H1 (cell line): Measurements from ENCODE around the gene DNAJC11. TPM values are rescaled to one million over a fixed set of nuclear protein-coding genes. Genes with fewer than 3 reads are reported as not detected.

Source experiments
- ASH2L ChIP-seq: fragments of 200-600, 300-600 bp; sonication (generic); IDR thresholded peaks from one replicate; pipeline ENCODE4 v1.7.1; 2017; ENCODE audit warnings: low read length
- ATF3 ChIP-seq: IDR thresholded peaks from 2 replicates; pipeline ENCODE4 v1.6.1; 2011; ENCODE audit warnings: low read depth, mild to moderate bottlenecking, low read length; ENCODE audit not compliant: insufficient read depth
- BRCA1 ChIP-seq: IDR thresholded peaks from 2 replicates; pipeline ENCODE4 v1.6.1; 2012; ENCODE audit warnings: low read depth, low read length, improper control_type of control experiment
- E2F6 ChIP-seq: IDR thresholded peaks from 2 replicates; pipeline ENCODE4 v1.6.1; 2012; ENCODE audit warnings: inconsistent platforms
- EP300 ChIP-seq, 2 experiments: IDR thresholded peaks; 1 replicate in 1 of 2; 2 replicates in 1 of 2; pipeline ENCODE4 v1.6.1; 2011 to 2012; ENCODE audit warnings: low read depth in 2 of 2, low read length in 2 of 2, mild to moderate bottlenecking in 2 of 2, borderline replicate concordance in 1 of 2, inconsistent platforms in 1 of 2, moderate library complexity in 1 of 2
- EZH2 ChIP-seq: fragments of 200-600 bp; sonication (generic); IDR thresholded peaks from 2 replicates; pipeline ENCODE4 v1.7.1; 2012; ENCODE audit warnings: low read depth, mild to moderate bottlenecking, moderate library complexity, low read length, inconsistent platforms; ENCODE audit not compliant: severe bottlenecking
- FOSL1 ChIP-seq: IDR thresholded peaks from 2 replicates; pipeline ENCODE4 v1.6.1; 2011; ENCODE audit warnings: mild to moderate bottlenecking, low read depth, low read length, moderate library complexity; ENCODE audit not compliant: insufficient read depth
- KDM1A ChIP-seq: fragments of 200-600, 300-600 bp; sonication (generic); IDR thresholded peaks from 2 replicates; pipeline ENCODE4 v1.7.1; 2016; ENCODE audit warnings: mild to moderate bottlenecking, low read length, borderline replicate concordance
- NRF1 ChIP-seq: IDR thresholded peaks from 2 replicates; pipeline ENCODE4 v1.6.1; 2011; ENCODE audit warnings: mild to moderate bottlenecking, low read depth, low read length, improper control_type of control experiment
- POLR2A ChIP-seq, 2 experiments: IDR thresholded peaks; 1 replicate in 1 of 2; 2 replicates in 1 of 2; pipeline ENCODE4 v1.6.1; 2011; ENCODE audit warnings: low read depth in 2 of 2, low read length in 2 of 2, mild to moderate bottlenecking in 2 of 2; ENCODE audit errors: control extremely low read depth in 1 of 2
- RNF2 ChIP-seq: fragments of 200-900, 300-1000 bp; sonication (generic); IDR thresholded peaks from 2 replicates; pipeline ENCODE4 v1.7.1; 2016; ENCODE audit warnings: borderline replicate concordance, low read depth, mild to moderate bottlenecking, antibody characterized with exemption, low read length; ENCODE audit not compliant: poor library complexity, severe bottlenecking; ENCODE audit errors: missing control alignments
- SAP30 ChIP-seq: fragments of 300-600 bp; sonication (generic); IDR thresholded peaks from 2 replicates; pipeline ENCODE4 v1.7.1; 2012; ENCODE audit warnings: low read length, moderate library complexity, mild to moderate bottlenecking, inconsistent platforms; ENCODE audit not compliant: insufficient read depth, insufficient replicate concordance
- SIN3A ChIP-seq, 2 experiments: IDR thresholded peaks in 1 of 2; conservative IDR thresholded peaks in 1 of 2; 2 replicates each; pipeline ENCODE4 v1.6.1; 2011 to 2012; ENCODE audit warnings: low read length in 2 of 2, improper control_type of control experiment in 1 of 2, low read depth in 1 of 2, mild to moderate bottlenecking in 1 of 2
- TCF12 ChIP-seq: IDR thresholded peaks from 2 replicates; pipeline ENCODE4 v1.6.1; 2011; ENCODE audit warnings: low read depth, mild to moderate bottlenecking, low read length
- polyA plus RNA-seq, 7 experiments: library from polyadenylated mRNA; depleted of rRNA in 3 of 7; stranded (reverse) in 5 of 7; unstranded in 2 of 7; fragments of >200 nt in 5 of 7; fragments of 200-250 nt in 2 of 7; gene quantifications; 1 replicate in 5 of 7; 2 replicates in 1 of 7; 4 replicates in 1 of 7; pipeline versions ENCODE4 v1.2.1 to v1.2.3, GENCODE V29; 2011 to 2013; ENCODE audit warnings: missing spikeins in 2 of 7, mixed read lengths in 2 of 7
- total RNA-seq: library from RNA; stranded (reverse); fragmentation: NEBNext Ultra II Directional; extraction: Animal tissue kit (Norgen Biotek cat#: 25700); gene quantifications from 2 replicates; pipeline ENCODE4 v1.2.1, GENCODE V29; 2021
- TF ChIP-seq, protein P1 (sequence below): IDR thresholded peaks from 2 replicates; pipeline ENCODE4 v1.6.1; 2012; ENCODE audit warnings: low read length, inconsistent platforms
- TF ChIP-seq, protein P2 (sequence below), 3 experiments: IDR thresholded peaks; 1 replicate in 2 of 3; 2 replicates in 1 of 3; pipeline versions ENCODE4 v1.5.1 to v1.6.1; 2011; ENCODE audit warnings: low read length in 3 of 3, mild to moderate bottlenecking in 3 of 3, inconsistent platforms in 2 of 3, low read depth in 1 of 3, moderate library complexity in 1 of 3; ENCODE audit not compliant: insufficient read depth in 1 of 3; ENCODE audit errors: control extremely low read depth in 1 of 3

The DNAJC11 gene
- total and polyA plus RNA-seq, 2 of the 8 experiments (the other 6 are each of a cell fraction or from before 2014, with no cell fraction given) = 43.9 to 90.9 TPM

DNA sequence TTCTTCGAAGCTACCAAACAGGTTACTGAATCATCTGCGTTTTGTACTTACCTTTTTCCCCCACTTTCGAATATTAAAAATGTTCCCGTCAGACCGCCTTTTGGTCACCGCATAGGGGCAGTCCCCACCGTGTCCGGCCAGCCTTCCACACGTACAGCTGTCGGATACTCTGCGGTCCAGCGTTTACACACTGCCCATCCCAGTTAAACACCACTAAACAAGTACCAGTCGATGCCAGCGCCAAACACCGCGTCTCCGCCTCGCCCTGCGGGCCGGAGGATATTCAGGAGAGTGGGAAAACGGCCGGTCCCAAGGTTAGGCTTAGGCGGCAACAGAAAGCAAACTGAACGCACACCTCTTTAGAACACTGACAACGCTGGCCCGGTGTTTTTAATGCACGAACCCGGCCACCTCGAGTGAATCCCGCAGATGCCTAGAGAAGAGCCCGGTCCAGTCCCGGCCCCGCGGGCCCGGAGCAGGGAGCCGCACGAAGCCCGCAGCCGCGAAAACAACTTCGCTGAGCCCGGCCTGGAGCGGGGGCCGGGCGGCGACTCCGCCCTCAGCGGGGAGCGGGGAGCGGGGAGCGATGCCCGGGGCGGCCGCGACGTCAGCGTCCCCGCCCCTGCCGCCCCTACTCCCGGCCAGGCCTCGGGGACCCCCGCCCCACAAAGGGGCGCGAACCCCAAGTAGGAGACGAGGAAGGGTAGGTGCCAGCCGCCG, 88.8 kb downstream of the DNAJC11 start (continued):
- TF ChIP-seq NRF1 = no peak
- no peak for TF ChIP-seq EZH2
- TF ChIP-seq ASH2L = peak; percentile 36
- no peak for TF ChIP-seq E2F6
- no peak for TF ChIP-seq TCF12
- TF ChIP-seq, protein P1, sequence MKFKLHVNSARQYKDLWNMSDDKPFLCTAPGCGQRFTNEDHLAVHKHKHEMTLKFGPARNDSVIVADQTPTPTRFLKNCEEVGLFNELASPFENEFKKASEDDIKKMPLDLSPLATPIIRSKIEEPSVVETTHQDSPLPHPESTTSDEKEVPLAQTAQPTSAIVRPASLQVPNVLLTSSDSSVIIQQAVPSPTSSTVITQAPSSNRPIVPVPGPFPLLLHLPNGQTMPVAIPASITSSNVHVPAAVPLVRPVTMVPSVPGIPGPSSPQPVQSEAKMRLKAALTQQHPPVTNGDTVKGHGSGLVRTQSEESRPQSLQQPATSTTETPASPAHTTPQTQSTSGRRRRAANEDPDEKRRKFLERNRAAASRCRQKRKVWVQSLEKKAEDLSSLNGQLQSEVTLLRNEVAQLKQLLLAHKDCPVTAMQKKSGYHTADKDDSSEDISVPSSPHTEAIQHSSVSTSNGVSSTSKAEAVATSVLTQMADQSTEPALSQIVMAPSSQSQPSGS = no peak
- TF ChIP-seq EP300 (IDR thresholded peaks at IDR 0.05; ENCODE audit: borderline replicate concordance in 1 of 2, low read depth in 2 of 2, low read length in 2 of 2) = no peak
- TF ChIP-seq SAP30 = peak; percentile 59
- TF ChIP-seq RNF2 = no peak
- no peak for TF ChIP-seq FOSL1
- TF ChIP-seq KDM1A = no peak
- TF ChIP-seq SIN3A (conservative IDR thresholded peaks at IDR 0.05 in 1 of 2, IDR thresholded peaks at IDR 0.05 in 1 of 2; ENCODE audit: low read depth in 1 of 2, low read length in 2 of 2) = peak in 1 of 2 experiments; percentile 24; a peak in 1 of 4 replicates
- TF ChIP-seq POLR2A (IDR thresholded peaks at IDR 0.05; ENCODE audit: control extremely low read depth in 1 of 2, low read depth in 2 of 2, low read length in 2 of 2) = no peak; a peak in 2 of 3 replicates
- TF ChIP-seq BRCA1 = no peak
- TF ChIP-seq ATF3 = no peak
- TF ChIP-seq, protein P2, sequence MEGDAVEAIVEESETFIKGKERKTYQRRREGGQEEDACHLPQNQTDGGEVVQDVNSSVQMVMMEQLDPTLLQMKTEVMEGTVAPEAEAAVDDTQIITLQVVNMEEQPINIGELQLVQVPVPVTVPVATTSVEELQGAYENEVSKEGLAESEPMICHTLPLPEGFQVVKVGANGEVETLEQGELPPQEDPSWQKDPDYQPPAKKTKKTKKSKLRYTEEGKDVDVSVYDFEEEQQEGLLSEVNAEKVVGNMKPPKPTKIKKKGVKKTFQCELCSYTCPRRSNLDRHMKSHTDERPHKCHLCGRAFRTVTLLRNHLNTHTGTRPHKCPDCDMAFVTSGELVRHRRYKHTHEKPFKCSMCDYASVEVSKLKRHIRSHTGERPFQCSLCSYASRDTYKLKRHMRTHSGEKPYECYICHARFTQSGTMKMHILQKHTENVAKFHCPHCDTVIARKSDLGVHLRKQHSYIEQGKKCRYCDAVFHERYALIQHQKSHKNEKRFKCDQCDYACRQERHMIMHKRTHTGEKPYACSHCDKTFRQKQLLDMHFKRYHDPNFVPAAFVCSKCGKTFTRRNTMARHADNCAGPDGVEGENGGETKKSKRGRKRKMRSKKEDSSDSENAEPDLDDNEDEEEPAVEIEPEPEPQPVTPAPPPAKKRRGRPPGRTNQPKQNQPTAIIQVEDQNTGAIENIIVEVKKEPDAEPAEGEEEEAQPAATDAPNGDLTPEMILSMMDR (IDR thresholded peaks at IDR 0.05; ENCODE audit: control extremely low read depth in 1 of 3, insufficient read depth in 1 of 3, low read depth in 1 of 3, low read length in 3 of 3) = peak in 1 of 3 experiments; percentile 6; a peak in 1 of 4 replicates
